Breast epithelium (tissue), 3 donors: ENCODE measurements around the gene ADCY2.

Source experiments
- CTCF ChIP-seq, 3 donors: fragments of 450-650 bp; IDR thresholded peaks; one replicate each; pipeline ENCODE4 v1.5.1; 2016 to 2017; ENCODE audit warnings: antibody characterized with exemption in 3 of 3, mild to moderate bottlenecking in 3 of 3, moderate library complexity in 3 of 3
- POLR2A ChIP-seq: fragments of 450-650 bp; IDR thresholded peaks from one replicate; pipeline ENCODE4 v1.6.1; 2016; ENCODE audit warnings: antibody characterized with exemption, mild to moderate bottlenecking, moderate library complexity
- POLR2AphosphoS5 ChIP-seq, 3 donors: sonication (generic); formaldehyde crosslinking; IDR thresholded peaks; one replicate each; pipeline ENCODE4 v1.6.1; 2017; ENCODE audit warnings: antibody characterized with exemption in 3 of 3

GRCh38 chr5:7396713-7397454 lies 946 bp downstream of the ADCY2 start:
- TF ChIP-seq POLR2AphosphoS5 (IDR thresholded peaks at IDR 0.05) = no peak
- TF ChIP-seq POLR2A = no peak
- no peak for TF ChIP-seq CTCF (IDR thresholded peaks at IDR 0.05)
